ENCODE results near the gene MRPL22. TPM values are rescaled to one million over a fixed set of nuclear protein-coding genes. Genes with fewer than 3 reads are reported as not detected.
"Not testable (repeated sequence)": the region's sequence is repeated elsewhere in the genome, so short reads cannot be mapped to it uniquely, and the experiment has no call there.

MRPL22 gene
- total RNA-seq, 1 experiment from 2014 or later = 77.2 TPM

GRCh38 chr5:154972476-154973080 lies 31.7 kb downstream of the MRPL22 start:
- Histone ChIP-seq H3T11ph (ENCODE audit: low read length) (no peak overlapping the region), H2AFZ (ENCODE audit: low read length) (no peak overlapping the region), H3K14ac (ENCODE audit: insufficient read depth, low read length) (no peak overlapping the region), H2BK5ac (ENCODE audit: insufficient read length, low read length) (no peak overlapping the region), H4K8ac (replicated peaks; ENCODE audit: insufficient read length, low read depth, low read length) (no peak overlapping the region), H3K27me3 (ENCODE audit: insufficient read depth, low read length) (no peaks in the 10 kb centered on the region), H3K56ac (ENCODE audit: insufficient read length, low read depth, low read length) (no peak overlapping the region), H2BK15ac (ENCODE audit: low read depth, low read length) (no peak overlapping the region), H3K4ac (ENCODE audit: low read depth, low read length) (no peak overlapping the region), H3K79me2 (ENCODE audit: insufficient read depth, low read length) (no peaks in the 10 kb centered on the region), H3K9ac (ENCODE audit: extremely low read depth, insufficient read length, low read length) (no peak overlapping the region), H2BK20ac (ENCODE audit: low read depth, low read length, poor library complexity, severe bottlenecking) (no peak overlapping the region), H4K5ac (ENCODE audit: insufficient read length, low read depth, low read length) (no peak overlapping the region), H3K27ac (ENCODE audit: insufficient read length, low read depth, low read length) (no peak overlapping the region), H3K4me2 (ENCODE audit: insufficient read depth, insufficient read length, low read length) (no peak overlapping the region), H2BK12ac (ENCODE audit: insufficient read length, low read depth, low read length) (no peak overlapping the region), H4K20me1 (ENCODE audit: control insufficient read depth, insufficient read depth, insufficient read length) (no peaks in the 10 kb centered on the region), H2AK5ac (ENCODE audit: insufficient read length, low read length) (no peak overlapping the region), H3K9me3 (ENCODE audit: control insufficient read depth, low read depth, low read length) (no peaks in the 10 kb centered on the region), H2BK120ac (ENCODE audit: low read depth, low read length, poor library complexity, severe bottlenecking) (no peak overlapping the region), H3K23ac (ENCODE audit: insufficient read length, low read depth, low read length) (no peak overlapping the region), H3K4me1 (ENCODE audit: insufficient read depth, low read length) (no peaks in the 10 kb centered on the region), H4K91ac (ENCODE audit: insufficient read length, low read depth, low read length) (no peak overlapping the region), H3K79me1 (ENCODE audit: insufficient read depth, low read depth, low read length, poor library complexity, severe bottlenecking) (no peaks in the 10 kb centered on the region), H3K23me2 (ENCODE audit: insufficient read length, low read depth, low read length, poor library complexity, severe bottlenecking) (no peaks in the 10 kb centered on the region), H3K18ac (ENCODE audit: insufficient read length, low read depth, low read length) (no peak overlapping the region)
- Mint-ChIP-seq H3K36me3 (ENCODE audit: insufficient read depth in 1 of 3, low read depth in 3 of 3) (peaks cover 7 to 15% (median 10%) of the 10 kb centered on the region in 3 experiments; a peak in 6 of 7 replicates), H3K27ac (no peak overlapping the region; a peak in 1 of 7 replicates), H3K9me3 (peaks cover 0 to 2% of the 10 kb centered on the region in 2 experiments; a peak in 2 of 5 replicates), H3K27me3 (ENCODE audit: low read depth) (no peaks in the 10 kb centered on the region), H3K4me1 (no peaks in the 10 kb centered on the region), H3K4me3 (no peak overlapping the region)
- no CpG with 5 or more reads among the region's 2 CpGs for WGBS (ENCODE audit: extremely low coverage, insufficient read length, low lambda C conversion rate)
- peak; percentile 38 for DNase-seq
- peak; percentile 83 for TF ChIP-seq CTCF (conservative IDR thresholded peaks at IDR 0.05)

- H3K27ac Mint-ChIP-seq; H3K27me3 Mint-ChIP-seq (ENCODE audit: low read depth): not testable (repeated sequence)
- H3K36me3 Mint-ChIP-seq (ENCODE audit: insufficient read depth in 1 of 3, low read depth in 3 of 3) = peaks cover 7 to 13% (median 10%) of the 10 kb centered on the region in 3 experiments; a peak in 6 of 7 replicates
Measured at GRCh38 chr5:154976082-154976481, 35.2 kb downstream of the MRPL22 start.

More at GRCh38 chr5:154976082-154976481, 35.2 kb downstream of the MRPL22 start:
- H3K4me2 ChIP-seq (ENCODE audit: insufficient read depth, insufficient read length, low read length); H2BK20ac ChIP-seq (ENCODE audit: low read depth, low read length, poor library complexity, severe bottlenecking); H2BK5ac ChIP-seq (ENCODE audit: insufficient read length, low read length); H3K23ac ChIP-seq (ENCODE audit: insufficient read length, low read depth, low read length); H3K4me1 ChIP-seq (ENCODE audit: insufficient read depth, low read length); H3K9ac ChIP-seq (ENCODE audit: extremely low read depth, insufficient read length, low read length); H4K8ac ChIP-seq (replicated peaks; ENCODE audit: insufficient read length, low read depth, low read length); H4K20me1 ChIP-seq (ENCODE audit: control insufficient read depth, insufficient read depth, insufficient read length); H4K5ac ChIP-seq (ENCODE audit: insufficient read length, low read depth, low read length); H3K18ac ChIP-seq (ENCODE audit: insufficient read length, low read depth, low read length); H3K9me3 Mint-ChIP-seq; H3K14ac ChIP-seq (ENCODE audit: insufficient read depth, low read length); H3K4me1 Mint-ChIP-seq; H3K9me3 ChIP-seq (ENCODE audit: control insufficient read depth, low read depth, low read length); H3K27ac ChIP-seq (ENCODE audit: insufficient read length, low read depth, low read length); H3K56ac ChIP-seq (ENCODE audit: insufficient read length, low read depth, low read length); H3T11ph ChIP-seq (ENCODE audit: low read length); H2BK120ac ChIP-seq (ENCODE audit: low read depth, low read length, poor library complexity, severe bottlenecking); H3K79me2 ChIP-seq (ENCODE audit: insufficient read depth, low read length); H3K4me3 Mint-ChIP-seq; H2BK15ac ChIP-seq (ENCODE audit: low read depth, low read length); H3K23me2 ChIP-seq (ENCODE audit: insufficient read length, low read depth, low read length, poor library complexity, severe bottlenecking); H3K79me1 ChIP-seq (ENCODE audit: insufficient read depth, low read depth, low read length, poor library complexity, severe bottlenecking); H2AK5ac ChIP-seq (ENCODE audit: insufficient read length, low read length); H3K4ac ChIP-seq (ENCODE audit: low read depth, low read length); H4K91ac ChIP-seq (ENCODE audit: insufficient read length, low read depth, low read length); DNase-seq; H2AFZ ChIP-seq (ENCODE audit: low read length); H2BK12ac ChIP-seq (ENCODE audit: insufficient read length, low read depth, low read length); H3K27me3 ChIP-seq (ENCODE audit: insufficient read depth, low read length): not testable (repeated sequence)
- WGBS (ENCODE audit: extremely low coverage, insufficient read length, low lambda C conversion rate) = no CpG with 5 or more reads among the region's 9 CpGs
